Stimulated activated CD4-positive, alpha-beta T cell treated with anti-CD3 and anti-CD28 coated beads, Interleukin-1b, Interleukin-23, amount 100 ng/mL, for 48 hours (primary cell): ENCODE results near the gene ASF1B.
"Not testable (repeated sequence)": the region's sequence is repeated elsewhere in the genome, so short reads cannot be mapped to it uniquely, and the experiment has no call there.

Source experiments
- DNase-seq: peaks from one replicate; pipeline ENCODE4 v3.0.0-alpha.2; 2020

Gene ASF1B

GRCh38 chr19:14159059-14159458 is 22.7 kb upstream of the ASF1B start:
- DNase-seq: no peak

GRCh38 chr19:14158276-14159023 is 22.1 kb upstream of the ASF1B start:
- DNase-seq: no peak

GRCh38 chr19:14156971-14157717 is 20.8 kb upstream of the ASF1B start:
- no peak for DNase-seq

- DNase-seq: no peak
Observed at GRCh38 chr19:14156122-14156521, 19.7 kb upstream of the ASF1B start.

- no peak for DNase-seq
Observed at GRCh38 chr19:14155371-14155770, 19.0 kb upstream of the ASF1B start.

GRCh38 chr19:14152713-14153112 is 16.3 kb upstream of the ASF1B start:
- no peak for DNase-seq

- no peak for DNase-seq
Observed at GRCh38 chr19:14150770-14151661, 14.6 kb upstream of the ASF1B start.

- DNase-seq: no peak
Observed at GRCh38 chr19:14150041-14150769, 13.8 kb upstream of the ASF1B start.

GRCh38 chr19:14149509-14149994 is 13.2 kb upstream of the ASF1B start:
- peak; percentile 20 for DNase-seq

- DNase-seq: no peak
Observed at GRCh38 chr19:14148751-14149410, 12.5 kb upstream of the ASF1B start.

- DNase-seq: peak; percentile 40
Observed at GRCh38 chr19:14147797-14148605, 11.6 kb upstream of the ASF1B start.

- no peak for DNase-seq
Observed at GRCh38 chr19:14146789-14147216, 10.4 kb upstream of the ASF1B start.

GRCh38 chr19:14146169-14146568 is 9.8 kb upstream of the ASF1B start:
- not testable (repeated sequence) for DNase-seq

GRCh38 chr19:14145381-14145780 is 9.0 kb upstream of the ASF1B start:
- no peak for DNase-seq

- no peak for DNase-seq
Observed at GRCh38 chr19:14142262-14143190, 6.1 kb upstream of the ASF1B start.

GRCh38 chr19:14141041-14141440 is 4.7 kb upstream of the ASF1B start:
- no peak for DNase-seq

- no peak for DNase-seq
Observed at GRCh38 chr19:14139944-14140343, 3.6 kb upstream of the ASF1B start.

GRCh38 chr19:14138576-14139265 is 2.3 kb upstream of the ASF1B start:
- no peak for DNase-seq

- peak; percentile 15 for DNase-seq
Observed at GRCh38 chr19:14135985-14136508, 342 bp downstream of the ASF1B start.
